GM18498 (cell line): Measurements from ENCODE around the gene KLHL1.
A peak's percentile ranks its signal among the peaks of the same experiment; 100 is the strongest.
"Not testable (repeated sequence)": the region's sequence is repeated elsewhere in the genome, so short reads cannot be mapped to it uniquely, and the experiment has no call there.

Source experiments
- ATAC-seq: cut with Tn5 transposase; IDR thresholded peaks from one replicate; pipeline ENCODE4 v1.9.1; 2021; ENCODE audit warnings: mild to moderate bottlenecking, moderate library complexity; ENCODE audit not compliant: unreplicated experiment

Gene KLHL1, protein sequence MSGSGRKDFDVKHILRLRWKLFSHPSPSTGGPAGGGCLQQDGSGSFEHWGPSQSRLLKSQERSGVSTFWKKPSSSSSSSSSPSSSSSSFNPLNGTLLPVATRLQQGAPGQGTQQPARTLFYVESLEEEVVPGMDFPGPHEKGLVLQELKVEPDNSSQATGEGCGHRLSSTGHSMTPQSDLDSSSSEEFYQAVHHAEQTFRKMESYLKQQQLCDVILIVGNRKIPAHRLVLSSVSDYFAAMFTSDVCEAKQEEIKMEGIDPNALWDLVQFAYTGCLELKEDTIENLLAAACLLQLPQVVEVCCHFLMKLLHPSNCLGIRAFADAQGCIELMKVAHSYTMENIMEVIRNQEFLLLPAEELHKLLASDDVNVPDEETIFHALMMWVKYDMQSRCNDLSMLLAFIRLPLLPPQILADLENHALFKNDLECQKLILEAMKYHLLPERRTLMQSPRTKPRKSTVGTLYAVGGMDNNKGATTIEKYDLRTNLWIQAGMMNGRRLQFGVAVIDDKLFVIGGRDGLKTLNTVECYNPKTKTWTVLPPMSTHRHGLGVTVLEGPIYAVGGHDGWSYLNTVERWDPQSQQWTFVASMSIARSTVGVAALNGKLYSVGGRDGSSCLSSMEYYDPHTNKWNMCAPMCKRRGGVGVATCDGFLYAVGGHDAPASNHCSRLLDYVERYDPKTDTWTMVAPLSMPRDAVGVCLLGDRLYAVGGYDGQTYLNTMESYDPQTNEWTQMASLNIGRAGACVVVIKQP

GRCh38 chr13:70108356-70109105, at the start of gene KLHL1:
Gene KLHL1, minus strand, starts transcription at chr13:70108452. Its CDS starts 753 bp downstream, at chr13:70107699.
- no peak for ATAC-seq

DNA sequence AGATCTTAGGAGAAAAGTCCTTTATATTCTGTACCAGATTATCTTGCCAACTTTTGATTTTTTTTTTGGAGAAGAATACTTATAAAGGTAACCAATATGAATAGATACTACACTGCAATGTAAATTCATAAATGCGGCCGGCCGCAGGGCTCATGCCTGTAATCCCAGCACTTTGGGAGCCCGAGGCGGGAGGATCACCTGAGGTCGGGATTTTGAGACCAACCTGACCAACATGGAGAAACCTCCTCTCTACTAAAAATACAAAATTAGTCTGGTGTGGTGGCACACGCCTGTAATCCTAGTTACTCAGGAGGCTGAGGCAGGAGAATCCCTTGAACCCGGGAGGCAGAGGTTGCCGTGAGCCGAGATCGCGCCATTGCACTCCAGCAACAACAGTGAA, 34.4 kb upstream of the KLHL1 start:
- not testable (repeated sequence) for ATAC-seq

GRCh38 chr13:70128098-70128497, 19.8 kb upstream of the KLHL1 start:
- ATAC-seq: no peak

GRCh38 chr13:70125693-70126092, 17.4 kb upstream of the KLHL1 start:
- no peak for ATAC-seq

DNA sequence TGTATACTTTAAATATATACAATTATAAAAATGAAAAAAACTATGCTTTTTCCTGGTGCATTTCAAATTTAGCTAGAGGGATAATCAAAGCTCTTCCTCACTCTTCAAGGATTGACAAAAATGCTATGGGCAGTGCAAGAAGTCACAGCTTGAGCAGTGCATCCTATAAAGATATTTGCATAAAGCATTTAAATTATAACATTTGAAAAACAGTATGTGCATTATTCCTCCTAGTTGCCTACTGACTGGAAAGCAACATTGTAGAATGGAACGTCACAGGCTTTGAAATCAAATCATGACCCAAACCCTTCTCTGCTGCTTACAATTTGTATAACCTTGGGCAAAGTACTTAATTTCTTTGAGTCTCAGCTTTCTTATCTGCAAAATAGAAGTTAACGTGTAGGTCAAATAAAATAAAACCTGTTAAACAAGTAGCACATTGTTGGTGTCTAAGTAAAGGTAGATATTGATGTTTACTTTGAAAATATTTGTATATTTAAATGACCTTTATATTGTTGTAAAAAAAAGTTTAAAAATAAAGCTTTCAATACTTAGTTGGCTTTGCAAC, 9.2 kb upstream of the KLHL1 start:
- ATAC-seq: no peak

GRCh38 chr13:70107498-70108281, 562 bp downstream of the KLHL1 start, which contains the start of gene ATXN8OS:
Gene ATXN8OS, plus strand, starts transcription at chr13:70107826.
- ATAC-seq: no peak

DNA sequence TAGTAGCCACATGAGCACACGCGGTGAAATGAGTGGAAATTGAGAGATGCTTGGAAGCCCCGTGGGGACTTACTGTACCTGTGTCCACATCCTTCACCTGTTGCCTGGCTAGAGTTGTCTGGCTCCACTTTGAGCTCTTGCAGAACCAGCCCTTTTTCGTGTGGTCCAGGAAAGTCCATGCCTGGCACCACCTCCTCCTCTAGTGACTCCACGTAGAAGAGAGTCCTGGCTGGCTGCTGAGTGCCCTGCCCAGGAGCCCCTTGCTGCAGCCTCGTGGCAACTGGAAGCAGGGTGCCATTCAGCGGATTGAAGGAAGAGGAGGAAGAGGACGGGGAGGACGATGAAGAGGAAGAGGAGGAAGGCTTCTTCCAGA, 1.1 kb downstream of the KLHL1 start:
- no peak for ATAC-seq

DNA sequence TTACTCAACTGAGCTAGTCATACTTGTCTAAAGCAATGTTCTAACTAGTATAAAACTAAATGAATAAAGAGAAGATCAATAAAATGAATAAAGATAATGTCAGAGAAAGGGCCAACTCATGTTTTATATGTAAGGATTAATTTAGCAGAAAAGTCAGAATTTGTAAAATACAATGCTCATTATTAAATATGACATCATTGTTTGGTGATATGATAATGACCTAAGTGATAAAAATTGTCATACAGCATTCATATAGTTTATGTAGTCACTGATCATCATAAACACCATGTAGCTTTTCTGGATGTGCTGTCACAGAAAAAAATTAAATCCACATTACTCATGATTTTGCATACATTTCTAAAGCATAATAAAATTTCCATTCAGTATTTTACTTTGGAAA, 3.8 kb downstream of the KLHL1 start:
- no peak for ATAC-seq

GRCh38 chr13:70098669-70099068, 9.6 kb downstream of the KLHL1 start:
- ATAC-seq: no peak

- peak; percentile 67 for ATAC-seq
Observed at GRCh38 chr13:70090036-70090723, 18.1 kb downstream of the KLHL1 start.

DNA sequence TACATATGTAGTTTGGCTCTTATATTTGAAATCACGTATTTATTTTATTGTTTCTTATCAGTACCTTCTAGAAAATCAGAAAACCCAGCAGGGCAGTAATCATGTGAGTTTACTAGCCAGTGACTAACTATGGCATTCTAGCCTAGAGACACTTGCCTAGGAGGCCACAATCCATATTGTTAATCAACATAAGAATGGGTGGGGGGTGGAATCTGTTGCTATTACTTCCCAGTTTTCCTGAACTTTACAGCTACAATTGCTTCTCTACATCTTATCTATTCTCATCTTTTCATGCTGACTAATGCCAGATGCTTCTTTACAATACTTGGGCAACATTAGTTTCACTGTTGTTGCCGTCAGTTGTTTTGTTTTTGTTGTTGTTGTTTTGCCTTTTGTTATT, 19.3 kb downstream of the KLHL1 start:
- ATAC-seq: no peak

GRCh38 chr13:70087247-70087646, 21.0 kb downstream of the KLHL1 start:
- ATAC-seq: no peak

GRCh38 chr13:70080012-70080411, 28.2 kb downstream of the KLHL1 start:
- no peak for ATAC-seq

DNA sequence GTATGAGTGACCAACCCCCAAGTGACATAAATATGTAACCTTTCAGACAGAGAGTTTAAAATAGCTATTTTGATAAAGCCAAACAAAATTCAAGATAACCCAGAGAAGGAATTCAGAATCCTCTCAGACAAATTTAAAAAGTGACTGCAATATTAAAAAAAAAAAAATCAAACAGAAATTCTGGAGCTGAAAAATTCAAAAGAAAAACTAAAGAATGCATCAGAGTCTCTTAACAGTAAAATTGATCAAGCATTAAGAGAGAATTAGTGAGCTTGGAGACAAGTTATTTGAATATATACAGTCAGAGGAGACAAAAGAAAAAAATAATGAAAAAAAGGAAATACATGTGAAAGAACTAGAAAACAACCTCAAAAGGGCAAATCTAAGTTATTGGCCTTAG, 53.7 kb downstream of the KLHL1 start:
- ATAC-seq: no peak

DNA sequence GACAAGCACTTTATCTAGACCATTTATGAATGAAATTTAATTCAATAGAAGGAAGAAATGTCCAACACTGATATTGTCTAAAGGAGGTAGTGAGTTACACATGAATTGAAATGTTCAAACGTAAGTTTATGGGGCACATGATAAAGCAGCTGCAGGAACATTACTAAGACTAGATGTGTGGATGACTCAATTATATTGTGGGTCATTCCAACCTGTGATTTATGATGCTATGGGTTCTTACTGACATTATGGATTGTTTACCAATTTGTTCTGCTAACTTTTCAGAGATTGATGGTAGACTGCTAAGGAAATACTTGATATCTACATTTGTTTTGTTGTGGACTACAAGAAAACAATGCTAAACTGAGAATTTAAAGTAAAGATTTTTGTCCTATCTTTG, 56.7 kb downstream of the KLHL1 start:
- no peak for ATAC-seq

DNA sequence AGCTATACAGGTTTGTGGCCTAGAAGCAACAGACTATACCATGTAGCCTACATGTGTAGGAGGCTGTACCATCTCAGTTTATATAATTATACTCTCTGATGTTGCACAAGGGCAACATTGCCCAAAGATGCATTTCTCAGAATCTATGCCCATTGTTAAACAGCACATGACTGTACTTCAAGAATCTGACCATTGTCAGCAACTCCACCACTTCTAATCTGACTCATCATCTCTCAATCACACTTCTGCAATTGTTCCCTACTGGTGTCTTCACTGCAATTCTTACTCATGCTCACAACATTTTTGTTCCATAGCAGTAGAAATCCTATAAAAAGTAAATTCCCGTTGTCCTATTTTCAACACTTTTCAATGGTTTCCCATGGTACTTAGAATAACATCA, 64.6 kb downstream of the KLHL1 start:
- peak; percentile 70 for ATAC-seq

DNA sequence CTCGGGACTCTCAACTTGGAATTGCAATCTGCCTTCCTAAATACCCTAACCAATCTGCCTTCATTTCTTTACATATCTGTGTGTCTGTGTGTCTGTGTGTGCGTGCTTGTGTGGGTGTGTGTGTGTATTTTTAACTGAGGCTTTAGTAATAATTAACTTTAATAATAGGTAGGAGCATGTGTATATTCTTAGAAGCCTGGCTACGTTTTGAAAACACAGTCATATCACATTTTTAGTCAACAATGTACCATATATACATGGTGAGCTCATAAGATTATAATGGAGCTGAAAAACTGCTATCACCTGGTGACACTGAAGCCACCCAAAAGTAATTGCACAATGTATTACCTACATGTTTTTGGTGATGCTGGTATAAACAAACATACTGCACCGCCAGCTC, 66.1 kb downstream of the KLHL1 start:
- no peak for ATAC-seq

DNA sequence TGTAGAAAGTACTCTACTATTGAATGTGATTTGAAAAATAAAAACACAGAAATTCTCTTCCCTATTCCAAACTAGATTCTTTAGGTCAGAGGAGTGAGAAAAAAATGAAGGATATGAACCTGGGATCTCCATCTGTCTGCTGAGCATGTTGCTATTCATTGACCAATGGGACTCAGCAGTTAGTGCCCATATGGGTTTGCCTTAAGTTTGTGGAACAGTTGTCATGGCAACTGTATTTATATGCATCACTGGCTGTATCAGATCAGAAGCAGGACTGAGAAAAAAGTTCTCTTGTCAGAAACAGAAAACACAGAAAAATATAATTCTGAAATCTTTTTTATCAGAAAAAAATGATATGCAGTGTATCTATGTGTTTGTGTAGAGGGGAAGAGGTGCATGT, 74.0 kb downstream of the KLHL1 start:
- ATAC-seq: no peak

DNA sequence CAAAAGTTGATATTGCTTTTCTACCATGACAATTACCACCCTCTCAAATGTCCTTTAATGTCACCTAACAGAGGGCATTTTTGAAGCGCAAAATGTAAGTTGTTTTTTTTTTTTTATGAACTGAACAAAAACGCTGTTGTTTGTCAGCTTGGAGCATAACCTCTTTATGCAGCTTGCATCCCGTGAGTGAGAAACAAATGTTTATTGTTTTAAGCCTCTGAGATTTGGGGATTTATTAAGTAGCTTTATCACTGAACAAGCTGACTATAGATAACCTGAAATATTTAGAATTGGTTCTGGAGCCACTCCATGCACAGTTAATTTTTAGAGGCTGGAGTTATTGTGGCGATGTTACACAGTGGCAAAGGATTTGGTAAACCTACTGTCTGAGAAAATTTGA, 80.7 kb downstream of the KLHL1 start:
- ATAC-seq: no peak

- no peak for ATAC-seq
Observed at GRCh38 chr13:70023516-70023915, 84.7 kb downstream of the KLHL1 start.
